HepG2 (cell line): Measurements from ENCODE around the gene CBLN3. TPM values are rescaled to one million over a fixed set of nuclear protein-coding genes. Genes with fewer than 3 reads are reported as not detected.

Source experiments
- HMG20A ChIP-seq: IDR thresholded peaks from 2 replicates; pipeline ENCODE4 v1.6.1; 2016; ENCODE audit warnings: borderline replicate concordance
- MYC ChIP-seq: sonication (generic); formaldehyde crosslinking; IDR thresholded peaks from 2 replicates; pipeline ENCODE4 v1.9.0; 2021; ENCODE audit warnings: missing genetic modification reagents, borderline replicate concordance
- MYNN ChIP-seq: sonication (generic); formaldehyde crosslinking; IDR thresholded peaks from 2 replicates; pipeline ENCODE4 v1.4.0; 2020; ENCODE audit warnings: mild to moderate bottlenecking, low read depth, missing genetic modification reagents
- NKX3-1 ChIP-seq: sonication (generic); formaldehyde crosslinking; IDR thresholded peaks from 2 replicates; pipeline ENCODE4 v1.5.0; 2020; ENCODE audit warnings: missing genetic modification reagents
- ZFP90 ChIP-seq: sonication (generic); formaldehyde crosslinking; IDR thresholded peaks from 2 replicates; pipeline ENCODE4 v1.8.0; 2022; ENCODE audit warnings: missing genetic modification reagents, mild to moderate bottlenecking, inconsistent platforms, borderline replicate concordance
- ZNF10 ChIP-seq: sonication (generic); formaldehyde crosslinking; IDR thresholded peaks from 2 replicates; pipeline ENCODE4 v1.4.0; 2020; ENCODE audit warnings: mild to moderate bottlenecking, low read depth, missing genetic modification reagents, borderline replicate concordance
- ZNF737 ChIP-seq: sonication (generic); formaldehyde crosslinking; IDR thresholded peaks from 2 replicates; pipeline ENCODE4 v1.5.0; 2020; ENCODE audit warnings: missing genetic modification reagents, mild to moderate bottlenecking, borderline replicate concordance
- polyA plus RNA-seq, 8 experiments: library from polyadenylated mRNA; depleted of rRNA in 3 of 8; stranded (reverse) in 7 of 8; unstranded in 1 of 8; fragments of >200 nt; fragmentation: Illumina TruSeq in 4 of 8; extraction: Trizol in 4 of 8; gene quantifications; 2 replicates each; pipeline versions ENCODE4 v1.2.1 to v1.2.3, GENCODE V29; 2011 to 2016; ENCODE audit warnings: low read depth in 4 of 8, missing spikeins in 1 of 8, mixed read lengths in 1 of 8; ENCODE audit not compliant: insufficient read depth in 1 of 8
- total RNA-seq, 5 experiments: library from RNA; depleted of rRNA; stranded (reverse); fragments of >200 nt; fragmentation: Illumina TruSeq; extraction: Trizol; gene quantifications; 2 replicates each; pipeline ENCODE4 v1.2.3, GENCODE V29; 2016; ENCODE audit warnings: low read depth in 1 of 5
- TF ChIP-seq, protein P1 (sequence below): IDR thresholded peaks from 2 replicates; pipeline ENCODE4 v1.4.0; 2020; ENCODE audit warnings: mild to moderate bottlenecking, missing genetic modification reagents
- TF ChIP-seq, protein P2 (sequence below): sonication (generic); formaldehyde crosslinking; IDR thresholded peaks from 2 replicates; pipeline ENCODE4 v1.9.0; 2021; ENCODE audit warnings: missing genetic modification reagents, borderline replicate concordance
- TF ChIP-seq, protein P3 (sequence below): sonication (generic); formaldehyde crosslinking; IDR thresholded peaks from 2 replicates; pipeline ENCODE4 v1.5.0; 2020; ENCODE audit warnings: mild to moderate bottlenecking, missing genetic modification reagents
- TF ChIP-seq, protein P4 (sequence below): sonication (generic); formaldehyde crosslinking; IDR thresholded peaks from 2 replicates; pipeline ENCODE4 v1.5.0; 2020; ENCODE audit warnings: mild to moderate bottlenecking, missing genetic modification reagents, borderline replicate concordance
- TF ChIP-seq, protein P5 (sequence below): sonication (generic); formaldehyde crosslinking; conservative IDR thresholded peaks from 2 replicates; pipeline ENCODE4 v1.4.0; 2020; ENCODE audit warnings: missing genetic modification reagents
- TF ChIP-seq, protein P6 (sequence below): sonication (generic); formaldehyde crosslinking; IDR thresholded peaks from 2 replicates; pipeline ENCODE4 v1.8.0; 2022; ENCODE audit warnings: mild to moderate bottlenecking, missing genetic modification reagents, borderline replicate concordance

The CBLN3 gene
- total and polyA plus RNA-seq, 2 of the 13 experiments (the other 11 are each of a cell fraction or from before 2014, with no cell fraction given), result 0.66 to 0.98 TPM

DNA sequence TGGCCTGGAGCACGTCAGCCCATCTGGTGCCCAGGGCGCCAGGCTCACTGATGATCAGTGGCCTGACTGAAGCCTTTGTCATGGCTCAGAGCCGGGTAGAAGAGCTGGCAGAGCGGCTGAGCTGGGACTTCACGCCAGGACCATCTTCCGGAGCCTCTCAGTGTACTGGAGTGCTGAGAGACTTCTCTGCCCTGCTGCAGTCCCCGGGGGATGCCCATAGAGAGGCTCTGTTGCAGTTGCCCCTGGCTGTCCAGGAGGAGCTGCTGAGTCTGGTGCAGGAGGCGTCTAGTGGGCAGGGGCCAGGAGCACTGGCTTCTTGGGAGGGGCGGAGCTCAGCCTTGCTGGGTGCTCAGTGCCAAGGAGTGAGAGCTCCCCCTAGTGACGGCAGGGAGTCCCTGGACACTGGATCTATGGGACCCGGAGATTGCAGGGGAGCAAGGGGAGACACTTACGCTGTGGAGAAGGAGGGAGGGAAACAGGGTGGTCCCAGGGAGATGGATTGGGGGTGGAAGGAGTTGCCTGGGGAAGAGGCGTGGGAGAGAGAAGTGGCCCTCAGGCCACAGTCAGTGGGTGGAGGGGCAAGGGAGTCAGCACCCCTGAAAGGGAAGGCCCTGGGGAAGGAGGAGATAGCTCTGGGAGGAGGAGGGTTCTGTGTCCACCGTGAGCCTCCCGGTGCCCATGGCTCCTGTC is 2.2 kb upstream of the CBLN3 start (continued):
- TF ChIP-seq, protein P1, sequence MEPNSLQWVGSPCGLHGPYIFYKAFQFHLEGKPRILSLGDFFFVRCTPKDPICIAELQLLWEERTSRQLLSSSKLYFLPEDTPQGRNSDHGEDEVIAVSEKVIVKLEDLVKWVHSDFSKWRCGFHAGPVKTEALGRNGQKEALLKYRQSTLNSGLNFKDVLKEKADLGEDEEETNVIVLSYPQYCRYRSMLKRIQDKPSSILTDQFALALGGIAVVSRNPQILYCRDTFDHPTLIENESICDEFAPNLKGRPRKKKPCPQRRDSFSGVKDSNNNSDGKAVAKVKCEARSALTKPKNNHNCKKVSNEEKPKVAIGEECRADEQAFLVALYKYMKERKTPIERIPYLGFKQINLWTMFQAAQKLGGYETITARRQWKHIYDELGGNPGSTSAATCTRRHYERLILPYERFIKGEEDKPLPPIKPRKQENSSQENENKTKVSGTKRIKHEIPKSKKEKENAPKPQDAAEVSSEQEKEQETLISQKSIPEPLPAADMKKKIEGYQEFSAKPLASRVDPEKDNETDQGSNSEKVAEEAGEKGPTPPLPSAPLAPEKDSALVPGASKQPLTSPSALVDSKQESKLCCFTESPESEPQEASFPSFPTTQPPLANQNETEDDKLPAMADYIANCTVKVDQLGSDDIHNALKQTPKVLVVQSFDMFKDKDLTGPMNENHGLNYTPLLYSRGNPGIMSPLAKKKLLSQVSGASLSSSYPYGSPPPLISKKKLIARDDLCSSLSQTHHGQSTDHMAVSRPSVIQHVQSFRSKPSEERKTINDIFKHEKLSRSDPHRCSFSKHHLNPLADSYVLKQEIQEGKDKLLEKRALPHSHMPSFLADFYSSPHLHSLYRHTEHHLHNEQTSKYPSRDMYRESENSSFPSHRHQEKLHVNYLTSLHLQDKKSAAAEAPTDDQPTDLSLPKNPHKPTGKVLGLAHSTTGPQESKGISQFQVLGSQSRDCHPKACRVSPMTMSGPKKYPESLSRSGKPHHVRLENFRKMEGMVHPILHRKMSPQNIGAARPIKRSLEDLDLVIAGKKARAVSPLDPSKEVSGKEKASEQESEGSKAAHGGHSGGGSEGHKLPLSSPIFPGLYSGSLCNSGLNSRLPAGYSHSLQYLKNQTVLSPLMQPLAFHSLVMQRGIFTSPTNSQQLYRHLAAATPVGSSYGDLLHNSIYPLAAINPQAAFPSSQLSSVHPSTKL (CRISPR knock-in tag), result no peak; the same call in 1 of the 2 replicates
- TF ChIP-seq, protein P2, sequence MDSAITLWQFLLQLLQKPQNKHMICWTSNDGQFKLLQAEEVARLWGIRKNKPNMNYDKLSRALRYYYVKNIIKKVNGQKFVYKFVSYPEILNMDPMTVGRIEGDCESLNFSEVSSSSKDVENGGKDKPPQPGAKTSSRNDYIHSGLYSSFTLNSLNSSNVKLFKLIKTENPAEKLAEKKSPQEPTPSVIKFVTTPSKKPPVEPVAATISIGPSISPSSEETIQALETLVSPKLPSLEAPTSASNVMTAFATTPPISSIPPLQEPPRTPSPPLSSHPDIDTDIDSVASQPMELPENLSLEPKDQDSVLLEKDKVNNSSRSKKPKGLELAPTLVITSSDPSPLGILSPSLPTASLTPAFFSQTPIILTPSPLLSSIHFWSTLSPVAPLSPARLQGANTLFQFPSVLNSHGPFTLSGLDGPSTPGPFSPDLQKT (CRISPR knock-in tag), result no peak
- no peak for TF ChIP-seq NKX3-1
- TF ChIP-seq, protein P3, sequence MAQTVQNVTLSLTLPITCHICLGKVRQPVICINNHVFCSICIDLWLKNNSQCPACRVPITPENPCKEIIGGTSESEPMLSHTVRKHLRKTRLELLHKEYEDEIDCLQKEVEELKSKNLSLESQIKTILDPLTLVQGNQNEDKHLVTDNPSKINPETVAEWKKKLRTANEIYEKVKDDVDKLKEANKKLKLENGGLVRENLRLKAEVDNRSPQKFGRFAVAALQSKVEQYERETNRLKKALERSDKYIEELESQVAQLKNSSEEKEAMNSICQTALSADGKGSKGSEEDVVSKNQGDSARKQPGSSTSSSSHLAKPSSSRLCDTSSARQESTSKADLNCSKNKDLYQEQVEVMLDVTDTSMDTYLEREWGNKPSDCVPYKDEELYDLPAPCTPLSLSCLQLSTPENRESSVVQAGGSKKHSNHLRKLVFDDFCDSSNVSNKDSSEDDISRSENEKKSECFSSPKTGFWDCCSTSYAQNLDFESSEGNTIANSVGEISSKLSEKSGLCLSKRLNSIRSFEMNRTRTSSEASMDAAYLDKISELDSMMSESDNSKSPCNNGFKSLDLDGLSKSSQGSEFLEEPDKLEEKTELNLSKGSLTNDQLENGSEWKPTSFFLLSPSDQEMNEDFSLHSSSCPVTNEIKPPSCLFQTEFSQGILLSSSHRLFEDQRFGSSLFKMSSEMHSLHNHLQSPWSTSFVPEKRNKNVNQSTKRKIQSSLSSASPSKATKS (CRISPR knock-in tag), result no peak
- TF ChIP-seq, protein P4, sequence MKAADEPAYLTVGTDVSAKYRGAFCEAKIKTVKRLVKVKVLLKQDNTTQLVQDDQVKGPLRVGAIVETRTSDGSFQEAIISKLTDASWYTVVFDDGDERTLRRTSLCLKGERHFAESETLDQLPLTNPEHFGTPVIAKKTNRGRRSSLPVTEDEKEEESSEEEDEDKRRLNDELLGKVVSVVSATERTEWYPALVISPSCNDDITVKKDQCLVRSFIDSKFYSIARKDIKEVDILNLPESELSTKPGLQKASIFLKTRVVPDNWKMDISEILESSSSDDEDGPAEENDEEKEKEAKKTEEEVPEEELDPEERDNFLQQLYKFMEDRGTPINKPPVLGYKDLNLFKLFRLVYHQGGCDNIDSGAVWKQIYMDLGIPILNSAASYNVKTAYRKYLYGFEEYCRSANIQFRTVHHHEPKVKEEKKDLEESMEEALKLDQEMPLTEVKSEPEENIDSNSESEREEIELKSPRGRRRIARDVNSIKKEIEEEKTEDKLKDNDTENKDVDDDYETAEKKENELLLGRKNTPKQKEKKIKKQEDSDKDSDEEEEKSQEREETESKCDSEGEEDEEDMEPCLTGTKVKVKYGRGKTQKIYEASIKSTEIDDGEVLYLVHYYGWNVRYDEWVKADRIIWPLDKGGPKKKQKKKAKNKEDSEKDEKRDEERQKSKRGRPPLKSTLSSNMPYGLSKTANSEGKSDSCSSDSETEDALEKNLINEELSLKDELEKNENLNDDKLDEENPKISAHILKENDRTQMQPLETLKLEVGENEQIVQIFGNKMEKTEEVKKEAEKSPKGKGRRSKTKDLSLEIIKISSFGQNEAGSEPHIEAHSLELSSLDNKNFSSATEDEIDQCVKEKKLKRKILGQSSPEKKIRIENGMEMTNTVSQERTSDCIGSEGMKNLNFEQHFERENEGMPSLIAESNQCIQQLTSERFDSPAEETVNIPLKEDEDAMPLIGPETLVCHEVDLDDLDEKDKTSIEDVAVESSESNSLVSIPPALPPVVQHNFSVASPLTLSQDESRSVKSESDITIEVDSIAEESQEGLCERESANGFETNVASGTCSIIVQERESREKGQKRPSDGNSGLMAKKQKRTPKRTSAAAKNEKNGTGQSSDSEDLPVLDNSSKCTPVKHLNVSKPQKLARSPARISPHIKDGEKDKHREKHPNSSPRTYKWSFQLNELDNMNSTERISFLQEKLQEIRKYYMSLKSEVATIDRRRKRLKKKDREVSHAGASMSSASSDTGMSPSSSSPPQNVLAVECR (CRISPR knock-in tag), result peak; percentile 88
- no peak for TF ChIP-seq ZNF737 (CRISPR knock-in tag)
- TF ChIP-seq HMG20A, result no peak
- TF ChIP-seq, protein P5, sequence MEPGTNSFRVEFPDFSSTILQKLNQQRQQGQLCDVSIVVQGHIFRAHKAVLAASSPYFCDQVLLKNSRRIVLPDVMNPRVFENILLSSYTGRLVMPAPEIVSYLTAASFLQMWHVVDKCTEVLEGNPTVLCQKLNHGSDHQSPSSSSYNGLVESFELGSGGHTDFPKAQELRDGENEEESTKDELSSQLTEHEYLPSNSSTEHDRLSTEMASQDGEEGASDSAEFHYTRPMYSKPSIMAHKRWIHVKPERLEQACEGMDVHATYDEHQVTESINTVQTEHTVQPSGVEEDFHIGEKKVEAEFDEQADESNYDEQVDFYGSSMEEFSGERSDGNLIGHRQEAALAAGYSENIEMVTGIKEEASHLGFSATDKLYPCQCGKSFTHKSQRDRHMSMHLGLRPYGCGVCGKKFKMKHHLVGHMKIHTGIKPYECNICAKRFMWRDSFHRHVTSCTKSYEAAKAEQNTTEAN, result no peak
- no peak; the same call in 1 of the 2 replicates for TF ChIP-seq ZNF10
- peak; percentile 75; the same call in 1 of the 2 replicates for TF ChIP-seq ZFP90 (CRISPR knock-in tag)
- no peak; the same call in 1 of the 2 replicates for TF ChIP-seq MYNN (CRISPR knock-in tag)
- TF ChIP-seq, protein P6, sequence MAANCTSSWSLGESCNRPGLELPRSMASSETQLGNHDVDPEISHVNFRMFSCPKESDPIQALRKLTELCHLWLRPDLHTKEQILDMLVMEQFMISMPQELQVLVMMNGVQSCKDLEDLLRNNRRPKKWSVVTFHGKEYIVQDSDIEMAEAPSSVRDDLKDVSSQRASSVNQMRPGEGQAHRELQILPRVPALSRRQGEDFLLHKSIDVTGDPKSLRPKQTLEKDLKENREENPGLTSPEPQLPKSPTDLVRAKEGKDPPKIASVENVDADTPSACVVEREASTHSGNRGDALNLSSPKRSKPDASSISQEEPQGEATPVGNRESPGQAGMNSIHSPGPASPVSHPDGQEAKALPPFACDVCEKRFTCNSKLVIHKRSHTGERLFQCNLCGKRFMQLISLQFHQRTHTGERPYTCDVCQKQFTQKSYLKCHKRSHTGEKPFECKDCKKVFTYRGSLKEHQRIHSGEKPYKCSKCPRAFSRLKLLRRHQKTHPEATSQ, result no peak
- TF ChIP-seq MYC (CRISPR knock-in tag), result peak; percentile 53; the same call in 1 of the 2 replicates
